Epidermal melanocyte (primary cell): ENCODE results near the gene BIN2.
"Not testable (repeated sequence)": the region's sequence is repeated elsewhere in the genome, so short reads cannot be mapped to it uniquely, and the experiment has no call there.

Experiments used
- DNase-seq: peaks from one replicate; pipeline ENCODE4 v3.0.0; 2011; ENCODE audit warnings: low spot score; ENCODE audit not compliant: insufficient read length

Gene BIN2

GRCh38 chr12:51263341-51263740 lies 60.6 kb downstream of the BIN2 start:
- no peak for DNase-seq

DNA sequence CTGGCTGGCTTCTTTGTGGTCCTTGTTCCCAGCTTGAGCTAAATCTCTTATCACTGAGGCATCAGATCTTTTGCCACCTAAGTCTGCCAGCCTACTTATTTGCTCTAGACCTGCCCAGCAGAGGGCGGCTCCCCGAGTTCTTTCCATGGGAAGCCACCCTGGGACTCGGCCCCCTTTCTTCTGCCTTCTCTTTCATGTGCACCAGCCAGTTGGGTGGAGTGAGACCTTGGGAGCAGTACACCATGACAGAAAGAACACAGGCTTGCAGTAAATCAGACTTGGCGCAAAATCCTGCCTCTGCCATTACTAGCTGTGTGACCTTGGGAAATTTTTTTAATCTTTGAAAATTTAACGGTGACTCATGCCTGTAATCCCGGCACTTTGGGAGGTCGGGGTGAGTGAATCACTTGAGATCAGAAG lies 61.2 kb downstream of the BIN2 start:
- no peak for DNase-seq

DNA sequence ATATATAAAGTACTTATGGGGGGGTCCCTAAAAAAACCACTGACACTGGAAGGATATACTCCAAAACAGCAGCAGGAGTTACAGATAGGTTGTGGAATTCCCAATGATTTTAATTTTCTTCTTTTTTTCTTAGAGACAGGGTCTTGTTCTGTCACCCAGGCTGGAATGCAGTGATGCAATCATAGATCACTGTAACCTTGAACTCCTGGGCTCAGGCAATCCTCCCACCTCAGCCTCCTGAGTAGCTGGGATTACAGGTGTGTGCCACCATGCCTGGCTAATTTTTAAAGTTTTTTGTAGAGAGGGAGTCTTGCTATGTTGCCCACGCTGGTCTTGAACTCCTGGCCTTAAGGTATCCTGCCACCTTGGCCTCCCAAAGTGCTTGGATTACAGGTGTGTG lies 64.4 kb downstream of the BIN2 start:
- DNase-seq: not testable (repeated sequence)

DNA sequence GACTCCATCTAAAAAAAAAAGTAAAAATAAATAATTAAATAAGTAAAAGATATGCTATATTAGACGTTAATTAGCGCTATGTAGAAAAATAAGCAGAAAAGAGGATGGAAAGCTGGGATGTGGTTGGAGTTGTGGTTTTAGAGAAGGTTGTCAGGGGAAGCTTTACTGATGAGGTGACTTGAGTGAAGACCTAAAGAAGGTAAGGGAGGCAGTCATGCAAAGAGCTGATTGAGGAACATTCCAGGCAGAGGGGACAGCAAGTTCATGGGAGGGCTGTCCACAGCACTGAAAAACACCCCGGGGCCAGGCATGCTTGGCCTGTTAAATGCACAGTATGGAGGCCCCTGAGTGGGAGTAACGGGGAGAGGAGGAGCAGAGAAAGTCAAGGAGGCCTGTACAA lies 69.4 kb downstream of the BIN2 start:
- no peak for DNase-seq

DNA sequence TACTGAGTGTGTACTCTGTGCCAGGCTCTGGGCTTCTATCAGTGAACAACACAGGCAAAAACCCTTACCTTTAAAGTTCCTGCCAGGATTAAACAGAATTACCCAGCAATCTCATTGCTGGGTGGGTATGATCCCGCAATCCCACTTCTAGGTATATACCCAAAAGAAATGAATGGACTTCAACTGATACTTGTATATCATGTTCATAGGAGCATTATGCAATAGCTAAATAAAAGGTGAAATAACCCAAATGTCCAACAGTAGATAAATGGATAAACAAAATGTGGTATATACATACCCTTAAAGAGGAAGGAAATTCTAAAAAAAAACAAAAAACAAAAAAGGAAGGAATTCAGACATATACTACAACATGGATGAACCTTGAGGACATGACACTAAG lies 70.7 kb downstream of the BIN2 start:
- no peak for DNase-seq

- no peak for DNase-seq
Measured at GRCh38 chr12:51247523-51248206, 76.3 kb downstream of the BIN2 start.

- no peak for DNase-seq
Measured at GRCh38 chr12:51246254-51246853, 77.6 kb downstream of the BIN2 start.

GRCh38 chr12:51245476-51246253 lies 78.3 kb downstream of the BIN2 start:
- no peak for DNase-seq

- no peak for DNase-seq
Measured at GRCh38 chr12:51244269-51244668, 79.7 kb downstream of the BIN2 start.

DNA sequence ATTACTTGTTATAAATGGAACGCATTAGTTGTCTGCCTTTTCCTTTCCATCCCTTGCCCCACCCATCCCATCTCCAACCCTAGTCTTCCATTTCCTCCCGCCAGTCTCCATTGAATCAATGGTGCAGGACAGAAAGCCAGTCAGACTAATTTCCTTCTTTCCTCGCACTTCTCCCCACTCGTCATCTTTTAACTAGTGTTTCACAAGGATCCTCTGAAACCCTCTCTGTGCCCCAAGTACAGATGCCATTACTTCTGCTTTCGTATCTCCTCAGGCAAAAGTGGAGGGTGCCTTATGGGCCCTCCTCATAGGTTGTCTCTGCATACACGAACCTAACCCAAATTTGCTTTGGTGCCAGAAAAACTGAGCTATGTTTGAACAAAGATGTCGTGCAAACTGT lies 81.1 kb downstream of the BIN2 start:
- DNase-seq: no peak

DNA sequence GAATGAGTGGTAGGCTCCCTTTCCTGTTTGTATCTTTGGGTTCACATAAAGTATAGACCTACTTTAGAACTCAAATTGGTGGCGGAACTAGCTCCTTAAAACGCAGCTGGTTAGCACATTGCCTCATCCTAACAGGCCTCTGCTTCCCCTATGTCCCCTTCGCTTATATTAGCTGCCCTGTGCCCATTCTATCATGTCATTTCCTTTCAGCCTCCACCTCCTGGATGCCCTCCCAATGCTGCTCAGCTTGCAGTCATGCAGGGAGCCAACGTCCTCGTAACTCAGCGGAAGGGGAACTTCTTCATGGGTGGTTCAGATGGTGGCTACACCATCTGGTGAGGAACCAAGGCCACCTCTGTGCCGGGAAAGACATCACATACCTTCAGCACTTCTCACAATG lies 81.9 kb downstream of the BIN2 start:
- DNase-seq: no peak

GRCh38 chr12:51240971-51241370 lies 83.0 kb downstream of the BIN2 start:
- DNase-seq: no peak

- DNase-seq: peak; percentile 98
Measured at GRCh38 chr12:51238510-51239334, 85.3 kb downstream of the BIN2 start, which contains the start of gene DAZAP2. TSS of gene DAZAP2 (plus strand) at chr12:51238826. CDS start at chr12:51238908, 82 bp downstream.

DNA sequence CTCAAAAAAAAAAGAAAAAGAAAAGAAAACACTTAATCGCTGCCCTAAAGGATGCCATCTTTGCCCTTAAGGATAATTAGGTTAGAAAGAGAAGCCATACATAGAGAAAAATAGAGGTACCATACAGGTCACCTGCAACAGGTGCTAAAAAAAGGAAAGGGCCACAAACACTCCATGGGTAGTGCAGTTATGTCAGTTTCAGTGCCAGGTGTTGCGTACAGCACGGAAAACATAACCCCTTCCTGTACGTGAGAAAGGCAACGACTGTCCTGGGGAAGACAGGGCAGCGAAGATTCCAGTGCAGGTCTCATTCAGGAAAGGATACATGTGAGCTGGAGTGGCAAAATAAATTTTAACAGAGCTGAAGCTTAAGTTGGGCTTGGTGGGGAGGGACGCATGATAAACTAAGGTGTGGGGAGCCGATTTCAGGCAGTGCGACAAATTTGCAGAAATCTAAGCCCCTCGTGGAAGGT lies 85.9 kb downstream of the BIN2 start:
- DNase-seq: no peak

DNA sequence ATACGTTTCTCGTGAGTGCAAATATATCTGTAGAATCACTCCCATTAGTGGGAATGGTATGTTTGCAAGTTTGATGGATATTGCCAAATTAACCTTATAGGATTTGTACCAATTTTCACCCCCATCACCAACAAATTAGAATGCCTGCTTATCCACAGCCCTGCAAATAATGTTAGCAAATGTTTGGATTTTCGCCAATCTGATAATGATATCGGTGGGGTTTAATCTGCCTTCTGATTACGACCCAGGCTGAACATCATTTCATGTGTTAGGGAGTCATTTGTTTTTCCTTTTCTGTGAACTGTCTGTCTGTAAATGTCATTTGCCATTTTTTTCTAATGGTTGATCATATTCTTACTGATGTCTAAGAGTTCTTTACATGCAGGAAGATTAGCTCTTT lies 89.4 kb downstream of the BIN2 start:
- no peak for DNase-seq

DNA sequence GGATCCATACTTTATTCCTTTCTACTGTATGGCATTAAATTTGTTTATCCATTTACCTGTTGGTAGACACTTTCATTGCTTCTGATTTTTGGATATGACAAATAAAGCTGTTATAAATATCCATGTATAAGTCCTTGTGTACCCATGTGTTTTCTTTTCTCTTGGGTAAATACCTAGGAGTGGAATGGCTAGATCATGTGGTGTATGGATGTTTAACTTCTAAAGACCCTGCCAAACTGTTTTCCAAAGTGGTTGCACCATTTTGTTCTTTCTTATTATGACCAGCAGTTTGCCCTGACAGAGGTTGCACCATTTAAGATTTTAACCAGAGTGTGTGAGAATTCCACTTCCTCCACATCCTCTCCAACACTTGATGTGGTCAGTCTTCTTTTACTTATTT lies 91.3 kb downstream of the BIN2 start:
- DNase-seq: no peak
